ENCODE results near the gene MAN1C1. TPM values are rescaled to one million over a fixed set of nuclear protein-coding genes. Genes with fewer than 3 reads are reported as not detected.

Gene MAN1C1
- total and polyA plus RNA-seq, 2 donors from 2014 or later: 31.7 to 65.5 TPM

DNA sequence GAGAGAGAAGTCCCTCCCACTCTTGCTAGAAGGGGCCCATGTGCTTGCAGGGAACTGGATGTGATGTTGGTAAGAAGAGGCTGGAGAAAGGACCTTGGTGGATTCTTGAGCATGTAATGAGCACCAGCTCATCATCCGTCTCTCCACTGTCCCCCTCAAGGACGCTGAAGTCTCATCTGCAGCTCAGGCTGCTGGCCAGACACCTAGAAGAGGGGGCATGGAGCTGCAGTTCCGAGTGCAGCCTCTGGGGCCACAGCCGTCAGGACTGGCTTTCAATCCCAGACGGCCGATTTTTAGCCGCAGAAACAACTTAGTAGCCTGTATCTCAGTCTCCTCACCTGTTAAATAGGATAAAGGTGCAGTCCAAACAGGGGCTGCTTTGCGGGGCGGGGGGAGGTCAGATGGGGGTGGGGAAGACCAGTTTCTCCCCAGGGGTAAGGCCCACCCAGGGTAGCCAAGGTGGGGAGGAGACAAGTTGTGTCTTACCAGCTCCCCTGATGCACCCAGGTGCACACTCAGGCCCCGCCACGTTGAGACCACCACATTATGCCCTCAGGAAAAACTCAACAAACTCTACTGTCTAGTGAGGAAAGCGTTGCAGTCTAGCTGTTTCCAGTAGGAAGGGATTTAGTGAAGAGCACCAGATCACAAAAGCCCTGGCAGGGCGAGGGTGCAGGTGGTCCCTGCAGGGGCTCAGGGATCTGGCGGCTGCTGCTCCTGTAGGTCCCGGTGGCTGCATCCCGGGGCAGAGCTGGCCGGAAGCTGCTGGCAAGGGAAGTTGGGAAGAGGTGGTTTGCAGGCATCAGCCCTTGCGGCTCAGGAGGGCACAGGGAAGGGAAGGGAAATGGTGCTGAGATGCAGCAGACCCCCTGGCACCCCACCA lies 43.6 kb upstream of the MAN1C1 start:
- Histone ChIP-seq H3K4me1 (ENCODE audit: control insufficient read depth in 2 of 3, insufficient read depth in 2 of 3, low read depth in 1 of 3, low read length in 3 of 3) (peaks cover 0 to 10% (median 6%) of the 10 kb centered on the region in 3 donors), H3K27ac (ENCODE audit: low read depth in 2 of 2, low read length in 2 of 2) (peak overlapping the region in 1 of 2 donors; percentile 33), H3K36me3 (ENCODE audit: control insufficient read depth in 2 of 3, insufficient read depth in 3 of 3, low read length in 3 of 3) (no peaks in the 10 kb centered on the region), H3K4me3 (ENCODE audit: low read length in 3 of 3) (no peak overlapping the region), H3K27me3 (ENCODE audit: control insufficient read depth, insufficient read depth, low read length) (no peaks in the 10 kb centered on the region), H3K9me3 (ENCODE audit: control insufficient read depth in 2 of 3, insufficient read depth in 1 of 3, low read length in 3 of 3) (no peaks in the 10 kb centered on the region), H3K9ac (ENCODE audit: low read length in 3 of 3) (peak overlapping the region in 1 of 3 donors; percentile 26)
- DNase-seq (peak in 4 of 5 donors; percentile 37 to 78 (median 57)), FAIRE-seq (no peak)
- intact Hi-C loops (cut with DNase I): no loop called here
- TF ChIP-seq, protein P1, sequence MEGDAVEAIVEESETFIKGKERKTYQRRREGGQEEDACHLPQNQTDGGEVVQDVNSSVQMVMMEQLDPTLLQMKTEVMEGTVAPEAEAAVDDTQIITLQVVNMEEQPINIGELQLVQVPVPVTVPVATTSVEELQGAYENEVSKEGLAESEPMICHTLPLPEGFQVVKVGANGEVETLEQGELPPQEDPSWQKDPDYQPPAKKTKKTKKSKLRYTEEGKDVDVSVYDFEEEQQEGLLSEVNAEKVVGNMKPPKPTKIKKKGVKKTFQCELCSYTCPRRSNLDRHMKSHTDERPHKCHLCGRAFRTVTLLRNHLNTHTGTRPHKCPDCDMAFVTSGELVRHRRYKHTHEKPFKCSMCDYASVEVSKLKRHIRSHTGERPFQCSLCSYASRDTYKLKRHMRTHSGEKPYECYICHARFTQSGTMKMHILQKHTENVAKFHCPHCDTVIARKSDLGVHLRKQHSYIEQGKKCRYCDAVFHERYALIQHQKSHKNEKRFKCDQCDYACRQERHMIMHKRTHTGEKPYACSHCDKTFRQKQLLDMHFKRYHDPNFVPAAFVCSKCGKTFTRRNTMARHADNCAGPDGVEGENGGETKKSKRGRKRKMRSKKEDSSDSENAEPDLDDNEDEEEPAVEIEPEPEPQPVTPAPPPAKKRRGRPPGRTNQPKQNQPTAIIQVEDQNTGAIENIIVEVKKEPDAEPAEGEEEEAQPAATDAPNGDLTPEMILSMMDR (IDR thresholded peaks at IDR 0.05; ENCODE audit: borderline replicate concordance, extremely low read depth, insufficient read depth): peak; percentile 57

DNA sequence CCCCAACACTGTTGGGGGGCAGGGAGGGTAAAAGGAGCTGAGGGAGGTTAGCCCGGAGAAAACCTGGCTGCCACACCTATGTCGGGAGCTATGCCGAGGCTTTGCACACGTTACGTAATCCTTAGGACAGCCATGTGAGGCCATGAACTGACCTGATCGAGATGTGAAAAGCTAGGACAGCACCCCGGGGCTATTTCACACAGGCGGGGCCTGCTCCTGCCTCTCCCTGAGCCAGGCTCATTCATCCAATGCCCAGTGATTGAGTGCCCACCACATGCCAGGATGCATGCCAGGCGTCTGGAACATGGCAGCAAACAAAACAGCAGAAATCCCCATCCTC lies 43.0 kb upstream of the MAN1C1 start:
- peak in 1 of 5 donors; percentile 86 for DNase-seq
- Histone ChIP-seq H3K36me3 (ENCODE audit: control insufficient read depth in 2 of 3, insufficient read depth in 3 of 3, low read length in 3 of 3) (no peaks in the 10 kb centered on the region), H3K27me3 (ENCODE audit: control insufficient read depth, insufficient read depth, low read length) (no peaks in the 10 kb centered on the region), H3K4me3 (ENCODE audit: low read length in 3 of 3) (no peak overlapping the region), H3K9me3 (ENCODE audit: control insufficient read depth in 2 of 3, insufficient read depth in 1 of 3, low read length in 3 of 3) (no peaks in the 10 kb centered on the region), H3K27ac (ENCODE audit: low read depth in 2 of 2, low read length in 2 of 2) (peak overlapping the region in 1 of 2 donors; percentile 33), H3K9ac (ENCODE audit: low read length in 3 of 3) (peak overlapping the region in 1 of 3 donors; percentile 26), H3K4me1 (ENCODE audit: control insufficient read depth in 2 of 3, insufficient read depth in 2 of 3, low read depth in 1 of 3, low read length in 3 of 3) (peaks cover 0 to 10% (median 6%) of the 10 kb centered on the region in 3 donors)
- TF ChIP-seq, protein P1 (IDR thresholded peaks at IDR 0.05; ENCODE audit: borderline replicate concordance, extremely low read depth, insufficient read depth): no peak
- FAIRE-seq: no peak
- intact Hi-C loops (cut with DNase I): no loop called here

DNA sequence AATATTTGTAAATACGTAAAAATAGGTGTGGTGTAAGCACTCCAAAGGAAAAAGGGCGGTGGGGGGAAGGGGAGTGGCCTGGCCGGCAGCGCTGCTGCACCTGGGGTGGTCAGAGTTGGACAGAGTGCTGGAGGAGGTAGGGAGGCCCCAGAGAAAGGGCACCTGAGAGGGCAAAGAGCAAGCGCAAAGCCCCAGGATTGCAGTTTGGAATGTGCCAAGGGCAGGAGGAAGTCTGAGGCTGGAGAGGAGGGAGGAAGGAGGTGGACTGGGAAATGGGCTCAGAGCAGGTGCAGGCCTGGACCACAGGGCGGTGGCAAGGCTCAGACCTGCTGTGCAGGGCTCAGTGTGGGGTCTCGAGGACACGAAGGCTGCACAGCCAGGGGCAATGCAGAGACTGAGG lies 42.6 kb upstream of the MAN1C1 start:
- Histone ChIP-seq H3K27me3 (ENCODE audit: control insufficient read depth, insufficient read depth, low read length) (no peaks in the 10 kb centered on the region), H3K4me1 (ENCODE audit: control insufficient read depth in 2 of 3, insufficient read depth in 2 of 3, low read depth in 1 of 3, low read length in 3 of 3) (peaks cover 0 to 10% (median 6%) of the 10 kb centered on the region in 3 donors), H3K36me3 (ENCODE audit: control insufficient read depth in 2 of 3, insufficient read depth in 3 of 3, low read length in 3 of 3) (no peaks in the 10 kb centered on the region), H3K4me3 (ENCODE audit: low read length in 3 of 3) (no peak overlapping the region), H3K9ac (ENCODE audit: low read length in 3 of 3) (no peak overlapping the region), H3K9me3 (ENCODE audit: control insufficient read depth in 2 of 3, insufficient read depth in 1 of 3, low read length in 3 of 3) (no peaks in the 10 kb centered on the region), H3K27ac (ENCODE audit: low read depth in 2 of 2, low read length in 2 of 2) (peak overlapping the region in 1 of 2 donors; percentile 20)
- FAIRE-seq: no peak
- peak in 1 of 5 donors; percentile 64 for DNase-seq
- intact Hi-C loops (cut with DNase I): no loop called here
- TF ChIP-seq, protein P1 (IDR thresholded peaks at IDR 0.05; ENCODE audit: borderline replicate concordance, extremely low read depth, insufficient read depth): no peak

Measured in kidney (tissue), 14 donors.